NOMO-1 treated with DMSO at 0.1 percent for 48 hours (cell line): Measurements from ENCODE around the gene HSFX3.
A peak's percentile ranks its signal among the peaks of the same experiment; 100 is the strongest.
"Not testable (repeated sequence)": the region's sequence is repeated elsewhere in the genome, so short reads cannot be mapped to it uniquely, and the experiment has no call there.

Experiments
- DNase-seq: peaks from one replicate; lab custom pipeline; 2025; ENCODE audit not compliant: unreplicated experiment; lab: John Stamatoyannopoulos, UW

The HSFX3 gene

DNA sequence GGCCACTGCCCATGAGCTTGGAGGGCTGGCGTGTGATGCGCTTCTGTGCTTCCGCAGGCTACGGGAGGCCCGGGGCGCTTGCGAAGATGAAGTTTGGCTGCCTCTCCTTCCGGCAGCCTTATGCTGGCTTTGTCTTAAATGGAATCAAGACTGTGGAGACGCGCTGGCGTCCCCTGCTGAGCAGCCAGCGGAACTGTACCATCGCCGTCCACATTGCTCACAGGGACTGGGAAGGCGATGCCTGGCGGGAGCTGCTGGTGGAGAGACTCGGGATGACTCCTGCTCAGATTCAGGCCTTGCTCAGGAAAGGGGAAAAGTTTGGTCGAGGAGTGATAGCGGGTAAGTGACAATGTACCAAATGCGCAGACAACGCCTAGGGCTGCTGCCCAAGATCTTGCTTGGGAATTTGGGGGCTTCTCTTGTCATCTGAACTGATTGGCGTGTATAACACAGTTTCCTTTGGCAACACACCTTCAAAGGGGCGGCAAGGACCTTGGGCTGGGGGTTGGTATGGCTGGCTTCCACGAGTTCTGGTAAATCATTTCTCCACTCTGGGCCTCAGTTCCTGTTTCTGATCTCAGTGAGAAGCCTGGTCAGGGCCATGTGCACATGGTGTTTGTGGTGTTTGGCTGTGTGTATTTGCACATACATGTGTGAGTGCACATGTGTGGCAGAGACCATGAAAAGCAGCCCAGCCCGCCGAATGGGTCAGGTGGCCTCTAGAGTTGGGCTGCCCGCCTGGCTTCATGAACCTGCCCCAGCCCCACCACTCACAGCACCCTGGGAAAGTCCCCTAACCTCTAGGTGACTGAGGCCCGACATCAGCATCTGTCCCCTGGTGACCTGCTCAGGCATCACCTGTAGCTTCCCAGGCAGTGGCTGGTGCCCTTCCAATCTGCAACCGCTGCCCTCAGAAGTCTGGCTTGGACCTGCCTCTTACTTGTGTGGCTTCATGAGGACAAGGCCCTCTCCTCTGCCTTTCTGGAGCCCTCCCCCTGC lies 3.9 kb downstream of the HSFX3 start:
- not testable (repeated sequence) for DNase-seq

DNA sequence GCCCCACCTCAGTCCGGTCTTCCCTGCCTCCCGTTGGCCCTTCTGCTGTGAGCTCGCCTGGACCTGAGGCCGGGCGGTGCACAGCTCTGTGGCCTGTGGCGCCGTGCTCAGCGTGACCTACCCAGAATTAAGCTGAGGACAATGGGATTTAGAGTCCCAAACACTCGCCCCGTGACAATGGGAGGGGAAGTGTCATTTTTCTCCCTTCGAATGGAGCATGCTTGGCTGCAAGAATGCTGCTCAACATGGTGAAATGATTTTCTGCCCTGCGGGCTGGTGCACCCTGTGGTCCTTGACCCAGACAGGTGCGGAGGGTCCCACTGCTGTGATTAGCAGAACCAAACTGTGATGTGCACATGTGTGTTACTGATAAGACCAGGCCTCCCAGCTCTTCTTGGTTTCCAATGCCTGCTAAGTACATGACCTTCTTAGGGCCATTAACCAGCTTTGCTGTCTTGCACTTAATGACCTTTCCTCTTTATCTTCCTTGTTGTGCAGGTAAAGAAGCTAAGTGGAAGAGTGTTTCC lies 8.1 kb downstream of the HSFX3 start:
- DNase-seq, result no peak

DNA sequence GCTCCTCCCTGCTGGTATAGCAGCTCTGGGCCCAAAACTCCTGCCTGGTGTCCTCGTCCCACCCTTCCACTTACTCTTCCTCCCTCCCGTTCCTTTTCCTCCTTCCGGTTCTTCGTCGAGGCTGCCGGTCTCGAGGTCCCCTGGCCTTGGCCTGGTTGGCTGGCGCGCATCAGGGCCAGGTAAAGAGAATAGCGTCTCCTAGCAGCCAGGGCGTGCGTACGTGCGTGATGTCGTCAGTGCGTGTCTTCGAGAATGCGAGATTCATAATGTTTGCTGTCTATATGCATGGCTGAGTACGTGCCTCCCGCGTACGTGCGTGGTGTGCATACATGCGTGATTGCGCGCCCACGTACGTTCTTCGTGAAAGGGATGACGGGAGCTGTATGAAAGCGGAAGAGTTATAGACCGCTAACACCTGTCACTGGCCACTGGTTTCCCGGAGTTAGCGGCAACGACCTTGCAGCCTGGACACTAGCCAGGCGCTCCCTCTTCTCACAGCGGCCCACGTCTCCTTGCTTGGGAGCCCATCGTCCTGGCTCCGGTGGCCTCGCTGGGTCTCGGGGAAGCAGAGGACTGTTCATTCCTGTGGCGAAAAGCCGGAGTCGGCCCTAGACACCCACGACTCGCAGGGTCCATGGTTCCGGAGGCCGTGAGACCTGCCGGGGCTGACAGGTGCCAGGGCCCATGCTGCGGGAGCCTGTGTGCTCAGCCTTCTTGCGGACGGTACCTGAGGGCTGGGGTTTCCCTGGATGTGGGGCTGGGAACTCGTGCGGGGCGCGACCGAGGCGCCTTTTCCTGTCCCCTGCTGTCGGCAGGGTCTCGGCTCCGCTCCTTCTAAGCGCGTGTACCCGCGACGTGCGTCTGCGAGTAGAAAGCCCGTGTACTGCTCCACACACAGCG lies 8.9 kb downstream of the HSFX3 start, which contains the start of gene EOLA1:
Gene EOLA1 (plus strand): TSS at position 392 of the 900 bp plus-strand sequence. CDS start 4,619 bp downstream, outside the sequence.
- peak; percentile 94 for DNase-seq

DNA sequence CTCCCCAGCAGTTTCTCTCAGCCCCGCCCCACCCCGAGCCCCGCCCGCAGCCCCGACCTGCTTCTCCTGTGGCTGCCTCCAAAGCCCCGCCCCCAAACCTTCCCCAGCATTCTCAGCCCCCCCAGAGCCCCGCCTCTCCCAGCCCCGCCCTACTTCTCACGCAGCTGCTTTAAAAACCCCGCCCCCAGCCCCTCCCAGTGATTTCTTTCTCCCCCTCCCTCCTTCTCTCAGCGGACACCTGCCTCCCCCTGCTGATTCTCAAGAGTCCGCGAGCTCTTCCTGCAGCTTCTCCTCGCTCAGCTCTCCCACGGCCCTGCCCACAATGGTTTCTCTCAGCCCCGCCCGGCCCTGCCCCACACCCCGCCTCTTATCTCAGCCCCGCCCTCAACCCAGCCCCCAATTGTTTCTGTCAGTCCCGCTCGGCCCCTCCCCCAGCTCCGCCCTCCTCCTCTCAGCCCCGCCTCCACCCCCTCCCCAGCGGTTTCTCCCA lies 9.5 kb downstream of the HSFX3 start:
- peak; percentile 64 for DNase-seq

DNA sequence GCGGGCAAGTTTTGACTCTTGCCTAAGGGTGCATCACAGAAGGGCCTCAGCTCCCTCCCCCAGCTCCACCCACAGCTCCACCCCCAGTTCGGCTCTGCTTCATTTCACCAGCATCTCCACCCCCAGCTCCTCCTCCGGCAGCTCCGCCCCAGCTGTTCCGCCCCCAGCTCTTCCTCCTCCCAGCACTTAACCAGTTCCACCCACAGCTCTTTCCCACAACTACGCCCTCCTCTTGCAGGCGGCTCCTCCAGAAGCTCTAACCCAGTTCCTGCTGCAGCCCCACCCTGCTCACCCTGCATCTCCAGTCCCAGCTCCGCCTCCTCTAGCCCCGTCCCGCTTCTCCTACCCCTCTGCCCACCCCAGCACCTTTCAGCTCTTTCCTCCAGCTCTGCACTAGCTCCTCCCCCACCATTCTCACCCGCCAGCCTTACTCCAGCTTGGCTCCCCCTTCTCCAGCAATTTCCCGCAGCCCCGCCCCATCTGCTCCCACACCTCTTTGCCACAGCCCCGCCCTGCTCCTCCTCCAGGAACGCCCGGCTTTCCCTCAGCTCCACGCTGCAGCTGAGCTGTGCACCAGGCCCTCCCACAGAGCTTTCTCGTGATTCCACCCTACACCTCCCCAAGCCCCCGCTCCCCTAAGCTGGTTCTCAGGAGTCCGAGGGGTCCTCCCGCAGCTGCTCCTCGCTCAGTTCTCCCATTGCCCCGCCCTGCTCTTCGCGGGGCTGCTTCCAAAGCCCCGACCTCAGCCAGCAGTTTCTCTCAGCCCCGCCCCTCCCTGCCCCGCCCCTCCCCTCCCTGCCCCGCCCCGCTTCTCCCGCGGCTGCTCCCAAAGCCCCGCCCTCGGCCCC lies 10.2 kb downstream of the HSFX3 start:
- DNase-seq, result peak; percentile 89

DNA sequence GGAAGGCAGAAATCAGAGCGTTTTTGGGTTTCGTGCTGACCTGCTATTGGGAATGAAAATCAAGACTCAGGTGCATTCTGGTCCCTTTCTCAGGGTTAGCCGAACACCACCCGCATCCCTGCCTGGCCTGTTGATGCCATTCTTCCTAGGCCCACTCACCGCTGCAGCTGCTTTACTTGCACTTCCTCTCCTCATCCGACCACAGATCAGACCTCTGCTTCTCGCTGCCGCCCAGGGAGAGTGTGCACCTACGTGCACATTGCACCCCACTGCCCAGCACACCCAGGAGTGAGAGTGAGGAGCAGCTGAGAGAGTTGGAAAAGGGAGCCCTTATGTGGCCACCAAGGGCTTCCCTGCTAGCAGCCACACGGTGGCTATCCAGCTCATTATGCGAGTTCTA lies 12.2 kb downstream of the HSFX3 start:
- DNase-seq, result not testable (repeated sequence)

DNA sequence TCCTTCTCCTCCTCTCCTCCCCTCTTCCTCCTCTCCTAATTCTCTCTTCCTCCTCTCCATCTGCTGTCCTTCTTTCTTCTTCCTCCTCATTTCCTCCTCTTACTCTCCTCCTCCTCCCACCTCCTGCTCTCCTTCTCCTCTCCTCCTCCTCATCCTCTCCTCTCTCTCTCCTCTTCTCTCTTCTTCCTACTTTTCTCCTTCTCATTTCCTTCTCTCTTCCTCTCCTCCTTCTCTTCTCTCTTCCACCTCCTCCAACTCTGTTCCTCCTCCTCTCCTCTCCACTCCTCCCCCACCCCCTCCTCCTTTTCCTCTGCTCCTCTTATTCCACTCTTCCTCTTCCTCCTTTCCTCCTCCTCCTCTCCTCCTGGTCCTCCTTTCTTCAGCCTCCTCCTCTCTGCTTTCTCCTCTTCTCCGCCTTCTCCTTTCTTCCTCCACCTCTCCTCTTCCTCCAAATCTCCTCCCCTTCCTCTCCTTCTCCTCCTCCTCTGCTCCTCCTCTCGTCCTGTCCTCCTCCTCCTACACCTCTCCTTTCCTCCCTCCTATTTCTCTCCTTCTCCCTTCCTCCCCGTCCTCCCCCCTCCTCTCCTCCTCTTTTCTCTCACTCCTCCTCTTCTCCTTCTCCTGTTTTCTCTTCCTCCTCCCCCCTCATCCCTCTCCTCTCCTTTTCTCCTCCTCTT lies 14.7 kb downstream of the HSFX3 start:
- DNase-seq, result not testable (repeated sequence)

DNA sequence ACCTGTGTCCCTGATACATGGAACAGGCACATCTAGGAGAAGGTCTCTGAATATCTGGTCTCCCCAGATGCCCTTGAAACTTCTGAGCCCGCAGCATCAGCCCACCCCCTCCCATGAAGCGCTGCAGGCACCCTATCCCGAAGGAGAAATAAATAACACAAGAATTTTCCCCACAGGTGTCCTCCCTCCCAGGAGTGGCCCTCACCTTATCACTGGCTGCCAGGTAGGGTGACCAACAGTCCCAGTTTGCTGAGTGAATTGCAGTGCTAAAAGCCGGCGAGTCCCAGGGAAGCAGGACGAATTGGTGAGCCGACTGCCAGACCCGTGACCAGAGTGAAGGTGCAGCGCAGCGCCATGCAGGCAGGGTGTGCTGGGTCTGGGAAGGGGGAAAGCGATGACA lies 15.7 kb downstream of the HSFX3 start:
- not testable (repeated sequence) for DNase-seq

DNA sequence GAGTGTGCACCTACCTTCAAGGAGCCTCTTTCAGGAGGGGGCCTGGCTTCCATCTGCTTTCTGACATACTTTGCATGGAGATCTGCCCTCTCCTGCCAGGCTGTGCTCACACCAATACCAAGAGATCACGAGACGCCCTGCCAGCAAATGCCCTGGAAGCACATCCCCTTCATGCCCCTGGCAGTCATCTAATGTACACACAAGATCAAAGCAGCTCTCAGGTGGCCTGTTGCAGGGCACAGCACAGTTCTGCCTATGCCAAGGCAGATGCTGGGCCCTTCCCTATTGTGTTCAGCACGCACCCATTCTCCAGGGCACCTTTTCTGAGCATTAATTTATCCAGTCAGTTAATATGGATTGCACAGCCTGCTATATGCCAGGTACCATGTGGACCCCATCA lies 16.9 kb downstream of the HSFX3 start:
- not testable (repeated sequence) for DNase-seq

DNA sequence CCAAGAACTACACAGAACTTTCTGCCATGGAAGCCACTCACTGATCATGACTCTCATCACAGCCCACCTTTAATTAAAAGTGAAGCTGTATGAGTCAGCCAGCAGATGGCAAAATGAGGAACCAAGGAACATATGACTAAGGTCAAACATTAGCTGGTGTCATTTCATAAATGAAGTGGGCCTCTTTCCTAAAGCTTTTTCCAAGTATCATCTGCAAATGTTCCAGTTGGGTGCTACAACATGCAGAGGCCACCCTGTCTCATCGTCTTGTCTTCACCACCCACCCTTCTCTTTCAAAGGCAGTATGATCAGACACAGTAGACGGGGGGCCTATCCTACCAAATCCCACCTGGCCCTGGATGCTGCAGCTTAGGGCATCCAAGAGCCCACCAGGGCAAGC lies 18.1 kb downstream of the HSFX3 start:
- DNase-seq, result peak; percentile 61

DNA sequence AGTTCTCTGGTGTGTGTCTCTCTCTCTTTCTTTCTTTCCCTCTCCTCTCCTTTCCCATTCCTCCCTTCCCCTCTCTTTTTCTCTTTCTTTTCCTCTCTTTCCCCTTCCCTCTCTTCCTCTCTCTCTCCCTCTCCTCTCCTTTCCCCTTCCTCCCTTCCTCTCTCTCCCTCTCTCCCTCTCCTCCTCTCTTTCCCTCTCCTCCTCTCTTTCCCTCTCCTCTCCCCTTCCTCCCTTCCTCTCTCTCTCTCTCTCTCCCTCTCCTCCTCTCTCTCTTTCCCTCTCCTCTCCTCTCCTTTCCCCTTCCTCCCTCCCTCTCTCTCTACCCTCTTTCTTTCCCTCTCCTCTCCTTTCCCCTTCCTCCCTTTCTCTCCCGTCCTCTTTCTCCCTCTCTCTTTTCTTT lies 21.3 kb downstream of the HSFX3 start:
- DNase-seq, result no peak

DNA sequence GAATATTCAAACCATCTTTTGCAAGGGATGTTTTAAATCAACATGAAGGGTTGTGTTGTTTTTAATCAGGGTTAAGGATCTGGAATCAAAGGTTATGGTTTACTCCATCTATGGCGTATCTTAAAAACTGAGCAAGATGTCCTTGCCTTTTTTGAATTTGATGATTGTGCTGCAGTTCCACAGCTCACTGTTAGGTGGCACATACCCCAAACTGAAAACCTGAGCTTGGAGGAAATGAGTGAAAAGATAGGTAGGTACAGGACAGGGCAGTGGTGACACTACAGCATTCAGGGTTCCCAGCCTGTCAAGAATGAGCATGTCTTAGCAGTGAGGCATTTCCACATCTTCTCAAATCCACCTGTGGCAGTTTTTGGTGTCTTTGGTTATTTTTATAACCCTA lies 22.0 kb downstream of the HSFX3 start:
- peak; percentile 22 for DNase-seq

DNA sequence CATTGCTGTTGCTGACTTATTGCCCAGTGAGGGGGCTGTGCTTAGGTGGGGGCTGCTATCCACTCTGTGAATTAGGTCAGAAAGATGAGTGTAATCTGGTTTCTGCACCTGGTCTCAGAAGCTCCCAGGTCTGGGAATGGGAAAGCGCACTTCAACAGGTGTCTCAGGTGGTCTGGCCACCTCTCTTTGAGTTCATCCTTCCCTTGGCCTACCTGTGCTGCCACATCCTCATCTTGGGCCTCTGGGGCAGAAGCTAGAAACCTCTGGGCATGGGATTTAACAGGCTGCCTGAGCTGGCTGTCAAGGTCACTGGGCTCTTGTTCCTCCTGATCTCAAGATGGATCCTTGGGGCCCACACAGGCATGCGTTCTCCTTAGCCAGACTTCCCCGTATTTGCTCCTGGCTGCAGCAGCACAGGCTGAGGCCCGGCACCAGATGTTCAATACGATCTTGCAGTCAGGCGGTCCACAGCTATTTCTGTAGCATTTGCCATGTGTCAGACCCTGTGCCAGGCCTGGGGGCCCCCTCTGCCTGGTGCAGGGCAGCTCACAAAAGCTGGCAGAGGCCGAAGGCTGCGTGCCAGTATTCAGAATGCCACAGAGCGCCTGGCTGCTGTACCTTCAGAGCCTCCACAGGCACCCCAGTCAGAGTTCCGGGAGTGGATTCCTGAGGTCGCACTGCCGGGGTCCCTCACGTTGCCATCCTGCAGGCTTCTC lies 23.2 kb downstream of the HSFX3 start:
- DNase-seq, result not testable (repeated sequence)

DNA sequence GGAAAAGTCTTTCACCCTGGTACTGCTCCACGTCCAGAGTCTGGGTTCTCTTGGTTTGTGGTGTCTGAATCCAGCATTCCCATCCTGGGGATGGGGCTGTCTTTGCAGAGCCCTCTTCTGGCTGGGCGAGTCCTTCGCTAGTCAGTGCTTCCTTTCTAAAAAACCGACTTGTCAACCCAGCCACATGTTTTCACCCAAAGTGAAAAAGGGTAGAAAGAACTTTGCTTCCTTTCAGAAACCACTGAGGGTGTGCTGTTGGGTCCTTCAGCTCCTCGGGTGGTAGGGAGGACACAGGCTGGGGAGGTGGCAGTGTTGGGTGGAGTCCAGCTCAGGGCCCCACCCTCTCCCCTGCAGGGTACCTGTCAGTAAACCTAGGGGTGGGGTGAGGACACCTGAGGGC lies 23.8 kb downstream of the HSFX3 start:
- DNase-seq, result not testable (repeated sequence)

DNA sequence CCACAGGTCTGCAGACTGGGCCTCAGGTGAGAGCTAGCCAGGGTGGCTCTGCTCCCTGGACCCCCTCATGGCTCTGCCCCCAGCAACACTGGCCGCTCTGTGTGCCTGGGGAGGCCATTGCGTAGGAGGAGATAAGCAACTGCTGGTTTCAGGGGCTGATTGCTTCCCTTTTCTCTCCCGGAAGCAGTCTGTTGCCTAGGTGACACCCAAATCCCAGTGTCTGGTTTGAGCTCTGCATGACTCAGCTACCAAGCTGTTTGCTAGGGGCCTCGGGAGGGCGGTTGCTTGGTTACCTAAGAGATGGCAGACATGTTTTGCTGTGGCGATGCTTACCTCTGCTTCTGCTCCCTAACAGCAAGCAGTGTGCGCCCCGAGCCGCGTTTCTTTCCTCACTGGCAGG lies 24.3 kb downstream of the HSFX3 start:
- DNase-seq, result peak; percentile 70

DNA sequence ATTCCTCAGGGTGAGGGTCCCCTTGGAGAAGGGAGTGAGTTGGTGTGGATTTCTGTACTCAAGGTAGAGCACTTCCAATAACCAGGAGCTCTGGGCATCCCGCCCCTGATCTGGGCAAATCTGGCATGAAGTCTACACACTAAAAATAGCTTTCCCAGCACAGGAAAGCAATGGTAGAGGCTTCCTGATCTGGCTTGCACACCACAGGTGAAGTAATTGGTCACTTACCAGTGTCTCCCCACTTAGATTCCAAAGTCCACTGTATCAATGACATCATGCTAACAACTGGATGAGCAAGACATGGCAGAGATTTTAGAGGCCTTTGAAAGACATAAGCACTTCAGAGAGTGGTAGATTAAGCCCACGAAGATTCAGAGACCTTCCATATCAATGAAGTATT lies 26.8 kb downstream of the HSFX3 start:
- no peak for DNase-seq

DNA sequence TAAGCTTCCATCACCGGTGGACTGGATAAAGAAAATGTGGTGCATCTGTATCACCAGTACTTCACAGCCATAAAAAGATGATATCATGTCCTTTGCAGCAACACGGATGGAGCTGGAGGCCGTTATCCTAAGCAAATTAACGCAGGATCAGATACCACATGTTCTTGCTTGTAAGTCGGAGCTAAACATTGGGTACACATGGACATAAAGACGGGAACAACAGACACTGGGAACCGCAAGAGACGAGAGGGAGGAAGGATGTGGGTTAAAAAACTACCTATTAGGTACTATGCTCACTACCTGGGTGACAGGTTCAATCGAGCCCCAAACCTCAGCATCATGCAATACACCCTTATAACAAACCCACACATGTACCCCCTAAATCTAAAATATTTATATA lies 28.3 kb downstream of the HSFX3 start:
- no peak for DNase-seq

DNA sequence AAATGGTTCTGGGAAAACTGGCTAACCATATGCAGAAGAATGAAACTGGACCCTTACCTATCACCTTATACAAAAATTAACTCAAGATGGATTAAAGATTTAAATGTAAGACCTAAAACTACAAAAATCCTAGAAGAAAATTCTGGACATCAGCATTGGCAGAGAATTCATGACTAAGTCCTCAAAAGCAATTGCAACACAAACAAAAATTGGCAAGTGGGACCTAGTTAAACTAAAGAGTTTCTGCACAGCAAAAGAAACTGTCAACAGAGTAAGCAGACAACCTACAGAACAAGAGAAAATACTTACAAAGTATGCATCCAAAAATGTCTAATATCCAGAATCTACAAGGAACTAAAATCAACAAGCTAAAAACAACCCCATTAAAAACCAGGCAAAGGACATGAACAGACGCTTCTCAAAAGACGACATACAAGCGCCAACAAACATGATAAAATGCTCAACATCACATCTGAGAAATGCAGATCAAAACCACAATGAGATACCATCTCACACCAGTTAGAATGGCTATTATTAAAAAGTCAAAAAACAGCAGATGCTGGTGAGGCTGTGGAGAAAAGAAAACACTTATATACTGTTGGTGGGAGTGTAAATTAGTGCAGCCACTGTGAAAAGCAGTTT lies 29.0 kb downstream of the HSFX3 start:
- DNase-seq, result not testable (repeated sequence)
